Ovary (tissue), 3 donors: ENCODE measurements around the gene IGFBP4.

Experiments used
- POLR2A ChIP-seq: fragments of 450-650 bp; IDR thresholded peaks from one replicate; pipeline ENCODE4 v1.6.1; 2017; ENCODE audit warnings: antibody characterized with exemption, mild to moderate bottlenecking, moderate library complexity
- TF ChIP-seq, protein P1 (sequence below), 3 donors: fragments of 450-650 bp in 2 of 3; fragments of 200-600 bp in 1 of 3; IDR thresholded peaks; one replicate each; pipeline versions ENCODE4 v1.5.1 to v1.8.0; 2016 to 2022; ENCODE audit warnings: antibody characterized with exemption in 3 of 3, mild to moderate bottlenecking in 1 of 3
- donor health status: DM: no; HTN: no; CAD: no.

DNA sequence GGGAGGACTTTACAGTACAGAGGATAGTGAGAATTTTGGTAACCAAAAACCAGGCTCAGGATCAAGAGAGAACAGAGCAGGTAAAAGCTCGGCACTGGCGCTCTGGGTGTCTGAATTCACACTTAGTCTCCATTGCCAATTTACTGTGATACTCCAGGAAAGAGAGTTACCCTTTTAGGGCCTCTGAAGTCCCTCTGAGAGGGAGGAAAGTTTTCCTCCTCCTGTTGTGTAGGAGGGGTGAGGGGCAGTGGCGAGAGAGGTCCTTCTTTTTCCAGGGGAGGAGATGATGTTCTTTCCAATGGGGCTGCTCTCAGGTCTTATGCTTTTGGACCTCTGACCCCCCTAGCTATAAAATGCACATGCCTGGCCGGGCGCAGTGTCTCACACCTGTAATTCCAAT, 63.5 kb downstream of the IGFBP4 start:
- TF ChIP-seq, protein P1, sequence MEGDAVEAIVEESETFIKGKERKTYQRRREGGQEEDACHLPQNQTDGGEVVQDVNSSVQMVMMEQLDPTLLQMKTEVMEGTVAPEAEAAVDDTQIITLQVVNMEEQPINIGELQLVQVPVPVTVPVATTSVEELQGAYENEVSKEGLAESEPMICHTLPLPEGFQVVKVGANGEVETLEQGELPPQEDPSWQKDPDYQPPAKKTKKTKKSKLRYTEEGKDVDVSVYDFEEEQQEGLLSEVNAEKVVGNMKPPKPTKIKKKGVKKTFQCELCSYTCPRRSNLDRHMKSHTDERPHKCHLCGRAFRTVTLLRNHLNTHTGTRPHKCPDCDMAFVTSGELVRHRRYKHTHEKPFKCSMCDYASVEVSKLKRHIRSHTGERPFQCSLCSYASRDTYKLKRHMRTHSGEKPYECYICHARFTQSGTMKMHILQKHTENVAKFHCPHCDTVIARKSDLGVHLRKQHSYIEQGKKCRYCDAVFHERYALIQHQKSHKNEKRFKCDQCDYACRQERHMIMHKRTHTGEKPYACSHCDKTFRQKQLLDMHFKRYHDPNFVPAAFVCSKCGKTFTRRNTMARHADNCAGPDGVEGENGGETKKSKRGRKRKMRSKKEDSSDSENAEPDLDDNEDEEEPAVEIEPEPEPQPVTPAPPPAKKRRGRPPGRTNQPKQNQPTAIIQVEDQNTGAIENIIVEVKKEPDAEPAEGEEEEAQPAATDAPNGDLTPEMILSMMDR (IDR thresholded peaks at IDR 0.05), result no peak
- TF ChIP-seq POLR2A, result no peak
